HG02885 (cell line): Measurements from ENCODE around the gene DNAJA4.

Experiments used
- ATAC-seq: cut with Tn5 transposase; IDR thresholded peaks from one replicate; pipeline ENCODE4 v1.9.1; 2021; ENCODE audit warnings: mild to moderate bottlenecking; ENCODE audit not compliant: unreplicated experiment, poor library complexity

DNAJA4 gene

GRCh38 chr15:78312536-78312935, 48.2 kb downstream of the DNAJA4 start:
- ATAC-seq: no peak

GRCh38 chr15:78312957-78313356, 48.6 kb downstream of the DNAJA4 start:
- no peak for ATAC-seq

GRCh38 chr15:78313383-78313782, 49.0 kb downstream of the DNAJA4 start:
- no peak for ATAC-seq

- no peak for ATAC-seq
Measured at GRCh38 chr15:78314181-78314581, 49.8 kb downstream of the DNAJA4 start.

- no peak for ATAC-seq
Measured at GRCh38 chr15:78315686-78316282, 51.4 kb downstream of the DNAJA4 start.

- ATAC-seq: no peak
Measured at GRCh38 chr15:78316283-78317083, 52.1 kb downstream of the DNAJA4 start.

- no peak for ATAC-seq
Measured at GRCh38 chr15:78317145-78317836, 52.9 kb downstream of the DNAJA4 start.

- no peak for ATAC-seq
Measured at GRCh38 chr15:78319588-78319987, 55.2 kb downstream of the DNAJA4 start.

GRCh38 chr15:78320183-78320582, 55.8 kb downstream of the DNAJA4 start:
- ATAC-seq: no peak

GRCh38 chr15:78321041-78321570, 56.7 kb downstream of the DNAJA4 start:
- no peak for ATAC-seq

GRCh38 chr15:78321786-78322185, 57.4 kb downstream of the DNAJA4 start:
- no peak for ATAC-seq

GRCh38 chr15:78322243-78322642, 57.9 kb downstream of the DNAJA4 start:
- ATAC-seq: no peak

GRCh38 chr15:78322724-78323521, 58.6 kb downstream of the DNAJA4 start:
- no peak for ATAC-seq

- ATAC-seq: no peak
Measured at GRCh38 chr15:78323693-78324092, 59.3 kb downstream of the DNAJA4 start.

GRCh38 chr15:78324144-78324543, 59.8 kb downstream of the DNAJA4 start:
- no peak for ATAC-seq

GRCh38 chr15:78325092-78325843, 60.9 kb downstream of the DNAJA4 start:
- no peak for ATAC-seq

GRCh38 chr15:78327466-78327865, 63.1 kb downstream of the DNAJA4 start:
- no peak for ATAC-seq

- ATAC-seq: no peak
Measured at GRCh38 chr15:78329625-78330024, 65.3 kb downstream of the DNAJA4 start.
